ENCODE measurements around the gene ZNRF1. TPM values are rescaled to one million over a fixed set of nuclear protein-coding genes. Genes with fewer than 3 reads are reported as not detected.

The ZNRF1 gene
- total and polyA plus RNA-seq, 10 of the 15 experiments (the other 5 are each of a cell fraction or from before 2014, with no cell fraction given), result 5.8 to 25.9 (median 14.3) TPM

GRCh38 chr16:75131081-75131480 is 132.3 kb downstream of the ZNRF1 start (continued):
- no peak for TF ChIP-seq RUNX3 (IDR thresholded peaks at IDR 0.05; ENCODE audit: low read length)
- no peak for TF ChIP-seq RELA (IDR thresholded peaks at IDR 0.05; ENCODE audit: borderline replicate concordance, partially characterized antibody)
- no peak for TF ChIP-seq MAX (IDR thresholded peaks at IDR 0.05; ENCODE audit: low read depth, low read length)
- no peak for TF ChIP-seq SIN3A (IDR thresholded peaks at IDR 0.05; ENCODE audit: low read depth, low read length)
- TF ChIP-seq TCF7 (IDR thresholded peaks at IDR 0.05; ENCODE audit: borderline replicate concordance), result no peak
- no peak for TF ChIP-seq NR2C2 (IDR thresholded peaks at IDR 0.05; ENCODE audit: borderline replicate concordance, control insufficient read depth, insufficient read length, low read depth)
- no peak for TF ChIP-seq ZBTB33 (IDR thresholded peaks at IDR 0.05)
- no peak for TF ChIP-seq RAD51 (IDR thresholded peaks at IDR 0.05)
- no peak for TF ChIP-seq BCL3 (IDR thresholded peaks at IDR 0.05; ENCODE audit: borderline replicate concordance, insufficient read depth, low read depth, low read length, poor library complexity, severe bottlenecking)
- TF ChIP-seq KLF5 (IDR thresholded peaks at IDR 0.05; ENCODE audit: partially characterized antibody), result no peak

GRCh38 chr16:75138233-75138632 is 139.4 kb downstream of the ZNRF1 start:
- no peaks in the 10 kb centered on the region for H3K4me1 ChIP-seq (ENCODE audit: control insufficient read depth, insufficient read depth, low read length)
- H2AFZ ChIP-seq (ENCODE audit: control insufficient read depth, low read depth, low read length), result no peak overlapping the region; the same call in 1 of the 2 replicates
- no peaks in the 10 kb centered on the region for H4K20me1 ChIP-seq (ENCODE audit: control insufficient read depth, insufficient read depth)
- BruUV-seq (replicated peaks), result no TSS peak
- H3K9me3 ChIP-seq (replicated peaks; ENCODE audit: control insufficient read depth, insufficient read depth, low read length), result no peaks in the 10 kb centered on the region
- no peak overlapping the region for H3K9ac ChIP-seq (ENCODE audit: control insufficient read depth, insufficient read depth, low read length)
- H3K4me3 ChIP-seq, result no peak overlapping the region
- CTCF ChIA-PET, result no interaction called here
- intact Hi-C loops (cut with micrococcal nuclease; ENCODE audit: unreplicated experiment), result no loop called here
- FAIRE-seq, result no peak
- RAD21 ChIA-PET (ENCODE audit: unreplicated experiment), result no interaction called here
- no peaks in the 10 kb centered on the region for H3K79me2 ChIP-seq (ENCODE audit: control insufficient read depth, insufficient read depth, low read length)
- SMC1A ChIA-PET (ENCODE audit: uncharacterized antibody, unreplicated experiment), result interaction anchor here (2.0 kb wide), 1 partner anchor 275 kb away, joined by 6 read pairs; no protein-coding TSS in a partner anchor
- ATAC-seq, result no peak
- no peak for DNase-seq (ENCODE audit: low read depth, low spot score)
- H3K36me3 ChIP-seq (ENCODE audit: control insufficient read depth in 2 of 2, insufficient read depth in 2 of 2, low read length in 1 of 2), result no peaks in the 10 kb centered on the region
- in situ Hi-C loops (cut with MboI), result no loop called here
- H3K27ac ChIP-seq (ENCODE audit: control insufficient read depth, insufficient read depth), result no peak overlapping the region
- WGBS (ENCODE audit: insufficient coverage, insufficient replicate concordance, low lambda C conversion rate, missing lambda C conversion rate), result 36% methylated on average over 8 of the region's 8 CpGs
- no peak overlapping the region for H3K4me2 ChIP-seq (ENCODE audit: control insufficient read depth, insufficient read depth)
- POLR2A ChIA-PET, result interaction anchor here (0.7 kb wide), 1 partner anchor 521 kb away, joined by 5 read pairs; no protein-coding TSS in a partner anchor
- no peaks in the 10 kb centered on the region for H3K27me3 ChIP-seq (replicated peaks in 1 of 2; ENCODE audit: control insufficient read depth in 2 of 2, insufficient read depth in 2 of 2, low read length in 1 of 2)
- TF ChIP-seq NBN (IDR thresholded peaks at IDR 0.05) (no peak), SREBF1 (IDR thresholded peaks at IDR 0.05; ENCODE audit: low read length) (no peak), RAD51 (IDR thresholded peaks at IDR 0.05) (no peak), BACH1 (IDR thresholded peaks at IDR 0.05; ENCODE audit: borderline replicate concordance) (no peak), BCL3 (IDR thresholded peaks at IDR 0.05; ENCODE audit: borderline replicate concordance, insufficient read depth, low read depth, low read length, poor library complexity, severe bottlenecking) (no peak), CEBPB (IDR thresholded peaks at IDR 0.05; ENCODE audit: borderline replicate concordance in 1 of 2, low read depth in 2 of 2, low read length in 2 of 2) (no peak), TAF1 (IDR thresholded peaks at IDR 0.05; ENCODE audit: borderline replicate concordance, low read depth, low read length) (no peak), NKRF (conservative IDR thresholded peaks at IDR 0.05) (no peak), ZBED1 (IDR thresholded peaks at IDR 0.05; ENCODE audit: borderline replicate concordance) (no peak)

Measured in GM12878 (cell line).